GM21737 (cell line): Measurements from ENCODE around the gene PLCB4.

Source experiments
- ATAC-seq: cut with Tn5 transposase; IDR thresholded peaks from one replicate; pipeline ENCODE4 v1.9.1; 2021; ENCODE audit warnings: mild to moderate bottlenecking, moderate library complexity; ENCODE audit not compliant: unreplicated experiment

The PLCB4 gene

GRCh38 chr20:9166153-9166780 lies 97.4 kb downstream of the PLCB4 start:
- ATAC-seq = no peak

- ATAC-seq = no peak
Measured at GRCh38 chr20:9169409-9169808, 100.5 kb downstream of the PLCB4 start.

DNA sequence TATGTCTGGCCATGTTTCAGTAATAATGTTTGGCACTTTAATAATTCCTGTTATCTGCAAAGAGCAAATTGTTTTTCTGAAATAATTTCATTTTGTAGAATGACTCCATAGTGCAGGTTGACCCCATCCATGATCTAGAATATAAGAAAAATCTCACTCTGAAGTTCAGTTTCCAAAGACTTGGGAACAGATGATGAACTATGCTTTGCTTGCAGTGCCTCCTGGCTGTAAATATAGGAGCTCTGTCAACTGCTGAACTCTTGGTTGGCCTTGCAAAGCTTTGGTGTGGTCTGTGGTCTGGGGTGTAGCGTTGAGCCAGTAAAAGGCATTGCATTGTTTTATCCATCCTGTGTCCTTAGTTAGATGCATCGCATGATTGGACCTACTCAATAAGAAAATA lies 104.0 kb downstream of the PLCB4 start:
- no peak for ATAC-seq

DNA sequence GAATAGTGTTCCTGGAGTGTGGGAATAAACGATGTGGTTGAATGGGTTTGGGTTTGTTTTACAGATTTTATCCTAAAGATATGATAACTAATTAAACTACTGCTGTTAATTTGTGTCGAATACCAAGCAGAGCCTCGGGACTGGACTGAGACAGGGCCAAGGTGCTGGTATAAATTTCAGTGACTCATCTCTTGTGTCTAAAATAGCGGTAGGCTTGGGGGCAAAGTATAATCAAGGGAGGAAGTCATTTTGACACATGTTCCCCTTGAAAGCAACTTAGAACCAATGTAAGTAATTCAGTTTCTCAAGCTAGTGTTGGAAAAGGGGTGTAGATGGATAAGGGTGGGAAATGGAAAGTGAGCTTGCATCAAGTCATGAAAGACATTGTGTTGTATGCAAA lies 108.4 kb downstream of the PLCB4 start:
- ATAC-seq = no peak

DNA sequence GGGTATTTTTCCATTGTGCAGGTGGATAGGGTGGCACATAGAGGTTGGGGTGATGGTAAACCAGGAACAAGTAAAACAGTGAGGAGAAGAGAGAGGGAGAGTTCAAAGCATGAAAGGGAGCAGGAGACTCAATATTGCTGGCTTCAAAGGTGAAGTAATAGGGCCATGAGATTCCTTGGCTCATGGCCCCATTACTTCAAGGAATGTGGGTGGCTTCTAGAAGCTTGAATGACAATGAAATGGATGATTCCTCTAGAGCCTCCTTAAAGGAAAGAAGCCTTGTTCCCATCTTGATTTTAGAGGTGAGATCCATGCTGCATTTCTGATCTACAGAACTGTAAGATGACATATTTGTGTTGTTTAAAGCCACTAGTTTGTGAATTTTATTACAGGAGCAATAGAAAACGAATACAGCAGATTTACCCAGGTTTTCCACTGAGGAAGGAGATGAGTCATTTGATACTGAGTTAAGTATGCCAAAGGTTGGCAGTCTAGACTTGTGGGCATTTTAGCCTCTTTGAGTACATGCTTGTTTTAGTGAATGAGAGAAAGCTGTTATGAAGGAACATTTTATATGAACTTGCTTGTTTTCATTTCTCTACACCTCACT lies 110.4 kb downstream of the PLCB4 start:
- ATAC-seq = no peak

GRCh38 chr20:9179867-9180266 lies 111.0 kb downstream of the PLCB4 start:
- no peak for ATAC-seq

- no peak for ATAC-seq
Measured at GRCh38 chr20:9180481-9181257, 111.8 kb downstream of the PLCB4 start.

DNA sequence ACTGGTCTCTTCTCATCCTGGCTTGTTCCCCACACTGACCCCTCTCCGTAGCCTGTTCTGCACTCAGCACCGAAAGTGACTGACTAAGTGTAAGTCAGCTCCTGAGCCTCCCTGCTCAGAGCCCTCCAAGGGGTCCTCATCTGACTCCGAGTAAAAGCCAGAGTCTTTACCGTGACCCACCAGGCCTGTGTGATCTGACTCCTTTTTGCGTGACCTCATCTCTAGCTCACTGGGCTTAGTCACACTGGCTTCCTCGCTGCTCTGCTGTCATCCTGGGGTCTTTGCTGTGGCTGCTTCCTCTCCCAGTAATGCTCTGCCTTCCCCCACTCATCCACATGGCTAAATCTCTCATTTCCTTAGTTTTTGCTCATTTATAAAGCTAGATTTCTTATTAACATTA lies 116.6 kb downstream of the PLCB4 start:
- ATAC-seq = no peak

- no peak for ATAC-seq
Measured at GRCh38 chr20:9186396-9186795, 117.5 kb downstream of the PLCB4 start.

DNA sequence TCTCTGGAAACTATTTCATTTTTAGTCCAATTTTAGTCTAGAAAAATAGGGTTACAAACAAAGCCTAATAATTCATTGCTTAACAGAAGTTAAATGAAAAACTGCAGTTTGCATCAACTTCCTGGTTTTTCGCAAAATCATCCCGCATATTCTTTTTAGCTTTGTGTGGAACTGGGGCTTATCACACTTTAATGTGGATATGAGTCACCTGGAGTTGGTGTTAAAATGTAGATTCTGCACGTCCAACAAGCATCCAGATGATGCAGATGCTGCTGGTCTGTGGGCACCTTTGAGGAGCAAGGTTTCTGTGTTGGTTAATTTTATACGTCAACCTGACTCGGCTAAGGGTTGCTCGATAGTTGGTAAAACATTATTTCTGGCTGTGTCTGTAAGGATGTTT lies 126.1 kb downstream of the PLCB4 start:
- ATAC-seq = no peak

DNA sequence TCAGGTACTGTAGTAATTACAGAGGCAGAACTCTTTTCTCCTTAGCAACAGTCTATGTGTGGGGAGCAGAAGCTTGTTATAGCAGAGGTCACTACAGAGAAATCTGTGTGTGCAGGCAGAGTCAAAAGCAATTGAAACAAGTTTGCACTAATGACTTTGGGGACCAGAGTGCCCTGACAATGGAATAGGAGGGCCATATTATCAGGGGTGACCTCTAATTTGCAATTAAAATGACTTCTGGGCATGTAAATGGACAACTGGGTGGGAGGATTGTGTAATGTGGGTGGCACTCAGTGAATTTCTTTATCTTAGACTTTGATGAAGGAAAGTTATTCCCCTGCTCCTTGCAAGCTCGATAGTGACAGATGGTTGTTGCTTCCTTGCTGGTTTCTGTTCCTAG lies 127.2 kb downstream of the PLCB4 start:
- ATAC-seq = no peak

DNA sequence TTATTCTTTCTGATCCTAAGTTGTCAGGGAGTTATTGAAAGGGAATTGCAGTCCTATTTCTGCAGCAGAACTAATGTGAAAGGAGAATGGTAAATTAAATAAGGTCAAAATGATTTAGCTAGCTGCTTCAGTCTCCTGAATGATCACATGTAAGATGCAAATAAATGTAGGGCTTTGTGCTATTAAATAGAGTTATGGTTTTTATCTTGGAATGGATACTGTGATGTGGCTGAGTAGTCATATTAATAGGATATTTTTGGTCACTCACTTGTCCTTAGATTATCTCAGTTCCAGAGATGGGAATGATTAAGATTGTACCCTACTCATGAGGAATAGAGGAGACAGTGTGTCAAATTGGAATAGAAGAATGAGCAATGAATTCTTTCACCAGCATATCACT lies 129.6 kb downstream of the PLCB4 start:
- no peak for ATAC-seq

DNA sequence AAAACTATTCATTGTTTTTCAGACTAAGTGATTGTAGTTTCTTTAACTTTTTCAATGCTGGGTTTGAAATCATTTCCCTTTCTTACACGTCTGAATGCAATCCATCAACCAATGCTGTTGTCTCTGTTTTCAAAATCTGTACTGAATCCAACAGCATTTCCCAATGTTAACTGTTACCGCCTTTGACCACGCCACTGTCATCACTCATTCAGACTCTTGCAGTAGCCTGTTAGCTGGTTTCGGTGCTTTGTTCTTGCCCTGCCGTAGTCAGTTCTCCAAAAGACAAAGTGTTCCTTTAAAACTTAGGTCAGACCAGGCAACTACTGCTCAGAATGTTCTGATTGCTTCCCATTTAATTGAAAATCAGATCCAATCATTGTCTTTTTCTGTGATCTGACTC lies 131.3 kb downstream of the PLCB4 start:
- no peak for ATAC-seq

DNA sequence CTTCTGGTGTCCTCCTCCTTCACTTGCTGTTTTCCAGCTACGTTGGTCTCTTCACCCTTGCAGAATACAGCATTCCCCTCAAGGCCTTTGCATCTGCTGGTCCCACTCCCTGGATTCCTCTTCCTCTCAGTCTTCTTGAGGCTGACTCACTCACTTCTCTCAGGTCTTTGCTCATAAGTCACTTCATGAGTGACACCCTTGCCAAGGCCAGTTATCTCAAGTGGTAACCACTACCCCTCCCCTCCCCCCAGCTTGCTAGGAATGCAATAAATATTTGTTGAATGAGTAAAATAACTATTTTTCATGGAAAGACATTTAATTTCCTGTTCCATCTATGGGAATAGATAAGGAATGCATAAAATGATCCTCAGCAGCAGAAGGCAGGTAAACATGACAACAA lies 131.7 kb downstream of the PLCB4 start:
- ATAC-seq = no peak

DNA sequence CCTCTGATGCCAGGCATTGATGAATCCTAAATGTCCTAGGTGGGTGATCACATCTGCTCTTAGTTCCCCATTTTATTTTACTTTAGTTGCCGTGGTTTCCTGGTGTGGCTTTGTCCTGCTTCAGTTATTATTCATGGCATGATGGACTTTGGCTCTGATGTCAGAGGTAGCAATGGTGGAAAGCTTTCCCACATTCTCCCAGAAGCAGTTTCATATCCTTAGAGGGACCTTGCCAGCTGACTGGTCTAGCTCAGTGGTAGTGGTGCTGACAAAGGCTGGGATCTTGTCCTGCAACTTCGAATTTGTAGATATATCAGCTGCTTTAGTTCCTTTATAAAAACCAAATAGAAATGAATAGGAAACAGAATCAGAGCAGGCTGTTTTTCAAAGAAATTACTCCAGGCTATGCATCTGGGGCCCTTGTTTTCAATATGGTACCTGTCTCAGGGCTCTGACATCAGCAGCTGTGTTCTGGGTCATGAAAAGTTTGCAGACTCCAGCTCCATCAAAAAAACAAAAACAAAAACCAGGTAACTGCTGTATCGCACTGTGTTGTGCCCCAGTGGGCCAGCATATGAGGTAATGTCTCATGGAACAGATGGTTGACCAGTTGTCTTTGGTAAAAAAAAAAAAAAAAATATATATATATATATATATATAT lies 133.7 kb downstream of the PLCB4 start:
- no peak for ATAC-seq

DNA sequence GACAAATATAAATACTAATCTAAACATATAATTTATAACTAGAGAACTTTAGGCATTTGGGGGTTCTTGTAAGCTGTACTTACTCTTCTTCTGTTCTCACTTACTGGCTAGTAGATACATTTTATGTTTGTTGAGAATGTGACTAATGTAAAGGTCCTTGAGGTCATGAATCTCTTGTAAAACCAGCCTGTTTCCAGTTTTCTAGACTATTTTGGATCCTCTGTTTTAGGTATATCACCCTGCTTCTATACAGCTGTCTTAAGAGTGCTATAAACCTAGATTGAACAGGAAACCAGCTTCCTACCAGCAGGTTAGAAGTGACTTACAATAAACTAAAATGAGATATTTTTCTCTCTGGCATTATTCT lies 134.2 kb downstream of the PLCB4 start:
- ATAC-seq = no peak

- ATAC-seq = no peak
Measured at GRCh38 chr20:9204979-9205378, 136.1 kb downstream of the PLCB4 start.

DNA sequence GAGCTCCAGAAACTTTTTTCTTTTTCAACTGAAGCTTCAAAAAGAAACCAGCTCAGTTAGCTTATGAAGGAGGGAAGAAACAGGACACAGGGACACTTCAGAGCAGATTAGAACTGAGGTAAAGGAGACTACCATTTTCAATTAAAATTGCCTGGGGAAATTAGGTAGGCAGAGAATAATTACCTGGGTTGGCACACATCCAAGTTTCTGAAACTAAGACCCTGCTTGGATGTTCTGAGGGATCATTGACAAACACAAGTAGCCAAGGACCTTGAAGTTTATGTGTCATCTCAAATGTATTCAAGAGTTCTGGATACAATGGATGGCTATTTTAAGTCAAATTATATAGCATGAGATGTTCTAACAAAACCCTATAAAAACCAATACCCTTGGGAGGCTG lies 137.6 kb downstream of the PLCB4 start:
- ATAC-seq = no peak

DNA sequence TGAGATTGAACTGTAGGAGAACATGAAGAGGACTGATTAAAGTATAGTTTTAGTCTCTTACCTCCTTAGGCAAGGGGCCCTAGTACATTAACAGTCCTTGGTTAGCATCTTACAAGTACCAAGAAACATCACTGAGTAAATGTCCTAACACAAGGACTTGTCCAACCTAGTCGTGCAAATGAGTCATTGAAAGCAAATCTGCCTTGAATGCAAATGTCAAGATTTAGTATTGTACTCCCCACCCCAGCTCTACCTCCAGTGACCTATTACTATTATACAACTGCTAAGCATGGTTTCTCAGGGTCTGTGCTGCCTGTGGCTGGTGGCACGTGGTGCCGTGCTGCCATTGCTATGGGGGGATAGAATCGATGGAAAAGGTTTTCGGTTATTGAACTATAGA lies 138.4 kb downstream of the PLCB4 start:
- no peak for ATAC-seq

DNA sequence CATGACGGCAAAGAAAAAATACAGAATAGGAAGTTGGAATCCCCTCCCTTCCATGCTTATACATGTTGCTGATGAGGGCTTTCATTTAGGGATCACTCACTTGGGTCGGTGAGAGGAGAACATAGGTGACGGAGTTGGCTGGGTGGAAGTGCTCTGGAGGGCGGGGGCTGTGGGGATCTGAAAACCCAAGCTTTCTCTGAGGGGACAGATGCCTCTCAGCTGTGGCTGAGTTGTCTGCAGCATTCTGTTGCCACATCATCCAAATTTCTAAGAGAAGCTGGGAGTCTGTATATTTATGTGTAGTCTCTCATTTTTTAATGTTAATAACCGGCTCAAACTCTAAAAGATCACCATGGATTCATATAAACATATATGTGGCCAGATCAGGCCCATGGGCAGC lies 141.5 kb downstream of the PLCB4 start:
- ATAC-seq = no peak

- ATAC-seq = no peak
Measured at GRCh38 chr20:9211016-9211760, 142.3 kb downstream of the PLCB4 start.
